Chondrocyte (in vitro differentiated cells): ENCODE measurements around the gene CLDN24. TPM values are rescaled to one million over a fixed set of nuclear protein-coding genes. Genes with fewer than 3 reads are reported as not detected.
"Not testable (repeated sequence)": the region's sequence is repeated elsewhere in the genome, so short reads cannot be mapped to it uniquely, and the experiment has no call there.

Experiments
- DNase-seq: peaks from one replicate; pipeline ENCODE4 v3.0.0; 2021; ENCODE audit warnings: mixed read lengths, low spot score
- H3K27ac Mint-ChIP-seq: one replicate; pipeline ENCODE4 v1.8.0; 2021; ENCODE audit warnings: mild to moderate bottlenecking, moderate library complexity, mixed read lengths; ENCODE audit not compliant: unreplicated experiment
- H3K27me3 Mint-ChIP-seq: 2 replicates; pipeline ENCODE4 v1.8.0; 2021; ENCODE audit warnings: low read depth, mixed read lengths
- H3K36me3 Mint-ChIP-seq: 2 replicates; pipeline ENCODE4 v1.8.0; 2021; ENCODE audit warnings: low read depth, mixed read lengths
- H3K4me1 Mint-ChIP-seq: 2 replicates; pipeline ENCODE4 v1.8.0; 2021; ENCODE audit warnings: low read depth, mild to moderate bottlenecking, mixed read lengths
- H3K4me3 Mint-ChIP-seq: one replicate; pipeline ENCODE4 v1.8.0; 2021; ENCODE audit warnings: mild to moderate bottlenecking, moderate library complexity, mixed read lengths; ENCODE audit not compliant: unreplicated experiment
- H3K9me3 Mint-ChIP-seq: 2 replicates; pipeline ENCODE4 v1.8.0; 2021; ENCODE audit warnings: low read depth, mixed read lengths
- CTCF ChIP-seq: fragments of 200-600 bp; sonication (generic); IDR thresholded peaks from 2 replicates; pipeline ENCODE4 v1.5.0; 2021; ENCODE audit warnings: antibody characterized with exemption, mild to moderate bottlenecking, moderate library complexity
- total RNA-seq: library from RNA; stranded (reverse); gene quantifications from 3 replicates; pipeline ENCODE4 v1.2.1, GENCODE V29; 2021

CLDN24 gene
- total RNA-seq, 1 donor from 2014 or later: not detected

GRCh38 chr4:183327827-183328226 lies 5.6 kb upstream of the CLDN24 start:
- Mint-ChIP-seq H3K9me3 (peaks cover 13% of the 10 kb centered on the region), H3K27me3 (no peaks in the 10 kb centered on the region), H3K4me3 (no peak overlapping the region), H3K4me1 (peaks cover 35% of the 10 kb centered on the region), H3K27ac (no peak overlapping the region), H3K36me3 (peaks cover 3% of the 10 kb centered on the region)
- DNase-seq: no peak
- no peak for TF ChIP-seq CTCF

GRCh38 chr4:183326853-183327252 lies 4.6 kb upstream of the CLDN24 start:
- H3K9me3 Mint-ChIP-seq: peaks cover 13% of the 10 kb centered on the region
- H3K27ac Mint-ChIP-seq: no peak overlapping the region
- peaks cover 3% of the 10 kb centered on the region for H3K36me3 Mint-ChIP-seq
- H3K27me3 Mint-ChIP-seq: no peaks in the 10 kb centered on the region
- peaks cover 35% of the 10 kb centered on the region for H3K4me1 Mint-ChIP-seq
- H3K4me3 Mint-ChIP-seq: no peak overlapping the region
- no peak for TF ChIP-seq CTCF
- no peak for DNase-seq

GRCh38 chr4:183326387-183326786 lies 4.2 kb upstream of the CLDN24 start:
- H3K9me3 Mint-ChIP-seq: peaks cover 13% of the 10 kb centered on the region
- H3K27me3 Mint-ChIP-seq, H3K27ac Mint-ChIP-seq: not testable (repeated sequence)

GRCh38 chr4:183324619-183325018 lies 2.4 kb upstream of the CLDN24 start:
- Mint-ChIP-seq H3K4me3 (no peak overlapping the region), H3K4me1 (peaks cover 26% of the 10 kb centered on the region), H3K27me3 (no peaks in the 10 kb centered on the region), H3K36me3 (peaks cover 3% of the 10 kb centered on the region), H3K27ac (no peak overlapping the region), H3K9me3 (peaks cover 10% of the 10 kb centered on the region)
- TF ChIP-seq CTCF: no peak
- DNase-seq: no peak

More at GRCh38 chr4:183326387-183326786, 4.2 kb upstream of the CLDN24 start:
- not testable (repeated sequence) for H3K36me3 Mint-ChIP-seq, DNase-seq, H3K4me3 Mint-ChIP-seq
- peaks cover 35% of the 10 kb centered on the region for H3K4me1 Mint-ChIP-seq

GRCh38 chr4:183324056-183324455 lies 1.8 kb upstream of the CLDN24 start:
- H3K36me3 Mint-ChIP-seq, DNase-seq, H3K27me3 Mint-ChIP-seq, H3K27ac Mint-ChIP-seq, H3K4me3 Mint-ChIP-seq: not testable (repeated sequence)
- Mint-ChIP-seq H3K4me1 (peaks cover 21% of the 10 kb centered on the region), H3K9me3 (peaks cover 10% of the 10 kb centered on the region)

GRCh38 chr4:183323295-183323694 lies 1.1 kb upstream of the CLDN24 start:
- no peak for DNase-seq
- Mint-ChIP-seq H3K9me3 (peaks cover 10% of the 10 kb centered on the region), H3K27ac (no peak overlapping the region), H3K27me3 (no peaks in the 10 kb centered on the region), H3K4me3 (no peak overlapping the region), H3K36me3 (peaks cover 3% of the 10 kb centered on the region), H3K4me1 (peaks cover 13% of the 10 kb centered on the region)
- TF ChIP-seq CTCF: no peak
